Embryonic facial prominence (tissue), 1 donor: ENCODE measurements around the gene LYPD6.

Experiments
- DNase-seq: peaks from one replicate; pipeline ENCODE4 v3.0.0-alpha.2; 2016; ENCODE audit errors: extremely low spot score

The LYPD6 gene

GRCh38 chr2:149409506-149409905 is 79.1 kb downstream of the LYPD6 start:
- no peak for DNase-seq

- no peak for DNase-seq
Measured at GRCh38 chr2:149410701-149411484, 80.5 kb downstream of the LYPD6 start.

- DNase-seq: no peak
Measured at GRCh38 chr2:149413487-149413886, 83.1 kb downstream of the LYPD6 start.

- no peak for DNase-seq
Measured at GRCh38 chr2:149415086-149415485, 84.7 kb downstream of the LYPD6 start.

- no peak for DNase-seq
Measured at GRCh38 chr2:149418065-149418464, 87.7 kb downstream of the LYPD6 start.

GRCh38 chr2:149420053-149420963 is 89.9 kb downstream of the LYPD6 start:
- no peak for DNase-seq

- DNase-seq: no peak
Measured at GRCh38 chr2:149421791-149422190, 91.4 kb downstream of the LYPD6 start.

- DNase-seq: no peak
Measured at GRCh38 chr2:149422337-149422990, 92.1 kb downstream of the LYPD6 start.

GRCh38 chr2:149422991-149423338 is 92.6 kb downstream of the LYPD6 start:
- DNase-seq: no peak

- no peak for DNase-seq
Measured at GRCh38 chr2:149423630-149424029, 93.2 kb downstream of the LYPD6 start.

- DNase-seq: no peak
Measured at GRCh38 chr2:149427387-149427786, 97.0 kb downstream of the LYPD6 start.

GRCh38 chr2:149428783-149429182 is 98.4 kb downstream of the LYPD6 start:
- no peak for DNase-seq

GRCh38 chr2:149430743-149431736 is 100.7 kb downstream of the LYPD6 start:
- DNase-seq: no peak

GRCh38 chr2:149438330-149438960 is 108.1 kb downstream of the LYPD6 start:
- no peak for DNase-seq

GRCh38 chr2:149441255-149441654 is 110.9 kb downstream of the LYPD6 start:
- no peak for DNase-seq

- no peak for DNase-seq
Measured at GRCh38 chr2:149442346-149442745, 112.0 kb downstream of the LYPD6 start.

GRCh38 chr2:149443150-149443549 is 112.8 kb downstream of the LYPD6 start:
- no peak for DNase-seq

- DNase-seq: no peak
Measured at GRCh38 chr2:149446748-149447147, 116.4 kb downstream of the LYPD6 start.

- no peak for DNase-seq
Measured at GRCh38 chr2:149448315-149448714, 117.9 kb downstream of the LYPD6 start.

GRCh38 chr2:149449017-149449416 is 118.6 kb downstream of the LYPD6 start:
- DNase-seq: no peak
